CD4-positive, alpha-beta T cell treated with Interleukin-4 for 4 hours (primary cell): ENCODE results near the gene IARS2.
A peak's percentile ranks its signal among the peaks of the same experiment; 100 is the strongest.
"Not testable (repeated sequence)": the region's sequence is repeated elsewhere in the genome, so short reads cannot be mapped to it uniquely, and the experiment has no call there.

Experiments used
- DNase-seq: peaks from one replicate; pipeline ENCODE4 v3.0.0-alpha.2; 2020

The IARS2 gene

DNA sequence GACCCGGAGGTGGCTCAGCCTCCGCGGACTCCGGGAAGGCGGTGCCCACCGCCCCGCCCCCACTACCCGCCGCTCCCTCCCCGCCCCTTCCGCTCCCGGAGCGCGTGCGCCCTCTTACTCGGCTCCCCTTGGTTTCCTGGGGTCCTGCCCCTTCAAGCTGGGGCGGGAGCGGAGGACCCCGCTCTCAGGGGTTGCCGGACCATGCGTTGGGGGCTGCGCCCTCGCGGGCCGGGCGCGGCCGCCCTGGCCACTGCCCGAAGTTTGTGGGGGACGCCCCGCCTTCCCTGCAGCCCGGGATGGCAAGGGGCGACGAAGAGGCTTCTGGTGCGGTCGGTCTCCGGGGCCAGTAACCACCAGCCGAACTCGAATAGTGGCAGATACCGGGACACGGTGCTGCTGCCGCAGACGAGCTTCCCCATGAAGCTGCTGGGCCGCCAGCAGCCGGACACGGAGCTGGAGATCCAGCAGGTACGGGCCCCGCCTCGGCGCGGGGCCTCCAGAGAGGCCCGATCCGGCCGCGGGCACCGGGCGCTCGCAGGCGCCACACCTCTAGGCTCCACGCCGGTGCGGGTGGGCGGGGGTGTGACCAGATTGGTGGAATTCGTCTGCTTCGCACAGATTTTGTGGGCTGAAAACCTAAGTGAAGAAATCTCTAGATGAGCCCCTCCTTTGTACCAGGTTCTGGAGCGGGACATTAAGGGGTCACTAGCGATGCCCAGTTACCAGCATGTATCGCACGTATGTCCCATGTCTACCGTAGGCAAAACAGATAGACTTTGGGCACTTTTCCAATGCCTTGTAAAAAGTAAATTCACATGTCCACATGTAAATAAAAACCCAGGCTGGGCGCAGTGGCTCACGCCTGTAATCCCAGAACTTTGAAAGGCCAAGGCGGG is at the start of gene IARS2:
Gene IARS2 (plus strand): TSS at position 117 of the 896 bp plus-strand sequence. CDS start 85 bp downstream, at position 202.
- DNase-seq = peak; percentile 91

DNA sequence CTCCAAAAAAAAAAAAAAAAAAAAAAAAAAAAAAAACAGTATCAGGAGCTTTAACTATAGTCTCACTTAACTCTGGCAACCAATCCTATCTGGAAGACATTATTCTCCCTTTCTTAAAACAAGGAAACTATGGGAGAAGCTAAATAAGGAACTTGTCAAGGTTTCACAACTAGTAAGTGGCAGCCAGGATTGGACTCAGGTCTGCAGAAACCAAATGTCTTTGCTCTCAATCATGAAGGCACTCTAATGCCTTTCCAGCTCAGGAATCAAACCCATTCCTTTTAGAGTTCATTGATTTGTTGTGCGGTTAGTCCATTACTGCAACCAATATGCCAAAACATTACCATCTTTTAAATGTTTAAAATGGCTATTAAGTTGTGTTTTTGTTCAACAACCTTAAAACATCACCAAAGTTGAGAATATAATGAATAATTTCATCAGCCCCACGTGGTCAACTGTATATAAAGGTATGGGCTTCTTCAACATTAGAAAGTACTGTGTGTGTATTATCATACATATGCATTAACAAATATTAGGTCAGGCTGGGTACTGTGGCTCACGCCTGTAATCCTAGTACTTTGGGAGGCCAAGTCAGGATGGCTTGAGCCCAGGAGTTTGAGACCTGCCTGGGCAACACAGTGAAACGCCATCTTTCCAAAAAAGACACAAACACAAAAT is 49.1 kb upstream of the IARS2 start:
- no peak for DNase-seq

DNA sequence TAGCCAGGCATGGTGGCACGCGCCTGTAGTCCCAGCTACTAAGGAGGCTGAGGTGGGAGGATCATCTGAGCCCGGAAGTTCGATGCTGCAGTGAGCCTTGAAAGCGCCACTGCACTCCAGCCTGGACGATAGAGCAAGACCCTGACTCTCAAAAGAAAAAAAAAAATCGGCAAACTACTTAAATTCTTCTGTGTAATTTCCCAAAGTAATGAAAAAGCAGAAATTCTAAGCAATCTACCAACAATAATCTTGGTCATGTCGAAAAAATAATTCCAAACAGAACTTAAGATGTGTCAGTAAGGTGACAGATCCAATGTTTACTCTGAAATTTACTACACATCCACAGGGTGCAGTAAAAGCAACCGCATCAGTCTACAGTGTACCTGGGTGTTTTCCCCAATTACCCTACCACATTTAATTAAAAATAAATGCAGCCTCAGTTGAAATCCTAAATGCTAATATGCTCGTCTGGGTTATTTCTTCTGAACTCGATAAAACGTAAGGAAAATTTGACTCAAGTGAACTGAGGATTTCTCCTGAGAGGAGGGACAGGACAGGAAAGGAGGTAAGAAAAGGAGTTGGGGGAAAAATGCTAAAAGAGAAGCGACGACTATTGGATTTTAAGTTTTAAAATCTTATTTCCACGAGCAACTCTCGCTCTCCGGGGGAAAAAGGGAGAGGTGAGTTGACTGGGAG is 48.4 kb upstream of the IARS2 start:
- DNase-seq = peak; percentile 29

DNA sequence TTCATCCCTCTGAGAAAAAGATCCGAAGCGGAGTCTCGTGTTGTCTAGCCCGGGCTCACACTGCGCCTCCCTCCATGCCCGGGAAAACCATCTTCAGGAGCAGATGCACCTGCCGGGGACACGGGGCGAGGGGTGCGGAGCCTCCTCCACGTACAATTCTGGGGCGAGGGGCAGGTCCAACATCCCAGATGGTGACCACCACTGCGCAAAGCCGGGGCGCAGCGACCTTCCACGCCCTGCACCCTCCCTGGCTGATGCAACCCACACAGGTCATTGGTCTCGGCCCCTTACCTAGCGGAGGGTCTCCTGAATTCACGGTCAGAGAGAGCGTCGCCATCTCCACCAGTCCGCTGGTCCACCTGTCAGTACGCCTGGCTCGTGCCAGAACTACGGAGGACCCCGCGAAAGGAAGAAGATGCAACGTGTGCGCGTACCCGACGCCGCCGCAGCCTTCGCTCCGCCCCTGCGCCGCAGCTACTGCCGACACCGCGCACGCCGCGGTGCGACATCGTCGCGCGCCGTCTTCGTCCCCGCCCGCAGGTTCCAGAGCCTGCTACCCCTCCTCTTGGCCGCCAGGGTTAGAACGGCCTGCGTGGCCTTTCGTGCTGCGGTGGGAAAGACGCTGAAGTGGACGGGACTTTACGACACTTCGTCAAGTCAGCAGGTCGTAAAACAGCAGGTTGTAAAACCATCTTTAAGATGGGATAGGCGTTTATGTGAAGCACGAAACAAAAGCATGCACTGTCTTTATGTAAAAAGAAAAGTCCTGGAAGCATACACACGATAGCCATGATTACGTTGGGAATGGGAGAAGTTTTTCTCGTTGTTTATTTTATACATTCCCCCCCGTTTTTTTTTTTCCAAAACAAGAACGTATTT is 47.6 kb upstream of the IARS2 start, which contains the start of gene EPRS1:
Gene EPRS1 (minus strand): TSS at position 454 of the 879 bp plus-strand sequence. CDS start 117 bp downstream, at position 337.
- DNase-seq = peak; percentile 98

DNA sequence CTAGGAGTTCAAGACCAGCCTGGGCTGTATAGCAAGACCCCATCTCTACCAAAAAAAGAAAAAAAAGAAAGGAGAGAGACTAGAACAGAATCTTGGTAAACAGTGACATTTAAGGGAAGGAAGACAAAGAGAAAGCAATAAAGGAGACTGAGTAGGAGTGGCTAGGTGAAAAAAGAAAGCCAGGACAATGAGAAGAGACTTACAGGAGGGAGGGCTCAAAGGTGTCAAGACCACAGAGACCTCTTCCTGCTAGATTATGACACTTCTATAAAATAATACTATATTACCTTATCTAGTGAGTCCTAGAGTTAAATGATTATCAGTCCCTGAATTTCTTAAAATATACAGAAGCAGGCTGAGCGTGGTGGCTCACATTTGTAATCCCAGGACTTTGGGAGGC is 37.6 kb upstream of the IARS2 start:
- DNase-seq = peak; percentile 35

DNA sequence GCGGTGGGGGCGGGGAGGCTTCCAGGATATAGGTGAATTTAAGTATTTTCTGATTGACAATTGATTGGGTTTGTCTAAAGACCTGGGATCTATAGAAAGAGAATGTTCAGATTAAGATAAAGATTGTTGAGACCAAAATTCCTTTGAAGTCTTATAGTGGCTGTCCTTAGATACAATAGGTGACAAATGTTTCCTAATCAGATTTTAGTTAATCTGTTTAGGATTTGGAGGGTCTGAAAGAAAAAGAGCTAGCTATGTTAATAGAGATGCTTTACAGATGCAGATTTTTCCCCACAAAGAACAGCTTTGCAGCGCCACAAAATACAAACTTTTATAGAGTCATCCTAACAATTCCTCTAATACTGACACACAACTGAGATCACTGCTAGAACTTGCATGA is 33.1 kb upstream of the IARS2 start:
- DNase-seq = no peak

DNA sequence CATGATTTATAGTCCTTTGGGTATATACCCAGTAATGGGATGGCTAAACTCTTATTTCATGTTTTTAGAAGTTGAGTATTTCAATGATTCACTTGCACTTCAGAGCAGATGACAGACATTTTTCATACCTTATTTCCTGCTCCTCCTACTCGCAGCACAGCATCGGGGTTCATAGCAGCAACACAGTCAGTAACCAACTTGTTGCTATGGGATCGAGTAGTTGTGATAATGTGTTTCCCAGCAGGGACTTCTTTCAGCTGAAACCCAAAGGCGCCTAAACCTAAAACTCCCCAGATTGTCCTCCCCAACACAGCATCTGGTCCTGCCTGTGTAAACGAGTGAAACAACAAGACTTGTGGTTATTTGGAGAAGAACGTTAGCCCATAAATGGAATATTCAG is 31.3 kb upstream of the IARS2 start:
- no peak for DNase-seq

DNA sequence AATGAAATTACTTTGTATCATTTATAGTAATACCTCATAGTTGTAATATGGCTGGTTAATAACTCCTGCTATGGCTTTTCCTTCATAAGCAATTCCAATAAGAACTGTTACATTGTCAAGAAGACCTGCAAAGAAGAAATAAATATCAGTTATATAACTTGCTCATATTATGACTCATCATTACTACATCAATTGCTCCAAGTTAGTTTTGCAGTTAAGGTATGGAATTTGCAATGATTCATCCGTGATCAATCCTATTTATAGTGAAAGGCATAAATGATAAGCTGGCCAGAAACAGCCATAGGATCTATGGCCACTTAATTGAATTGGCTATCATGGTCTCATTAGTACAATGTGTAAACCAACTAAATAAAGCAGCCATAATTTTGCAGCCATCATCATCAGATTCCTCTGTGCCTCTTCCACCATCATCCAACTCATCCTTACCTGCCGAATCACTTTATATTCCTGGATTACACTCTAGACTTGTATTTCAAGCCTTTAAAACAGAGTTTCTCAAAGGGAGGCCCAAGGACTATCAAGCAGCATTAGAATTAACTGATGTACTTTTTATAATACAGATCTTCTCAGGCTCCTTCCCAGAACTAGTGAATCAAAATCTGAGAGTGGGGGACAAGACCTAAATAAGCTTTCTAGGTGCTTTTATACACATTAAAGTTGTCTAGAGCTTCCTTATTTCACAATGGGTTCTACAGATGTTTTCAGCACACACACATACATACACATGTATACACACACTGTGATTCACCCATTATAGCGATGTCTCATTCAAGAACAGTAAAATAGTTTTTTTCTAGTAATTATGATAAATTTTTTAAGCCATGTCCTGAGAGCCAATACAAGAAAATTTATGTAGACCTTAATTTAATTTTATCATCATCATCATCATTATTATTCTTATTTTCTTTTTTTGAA is 26.4 kb upstream of the IARS2 start:
- DNase-seq = no peak

DNA sequence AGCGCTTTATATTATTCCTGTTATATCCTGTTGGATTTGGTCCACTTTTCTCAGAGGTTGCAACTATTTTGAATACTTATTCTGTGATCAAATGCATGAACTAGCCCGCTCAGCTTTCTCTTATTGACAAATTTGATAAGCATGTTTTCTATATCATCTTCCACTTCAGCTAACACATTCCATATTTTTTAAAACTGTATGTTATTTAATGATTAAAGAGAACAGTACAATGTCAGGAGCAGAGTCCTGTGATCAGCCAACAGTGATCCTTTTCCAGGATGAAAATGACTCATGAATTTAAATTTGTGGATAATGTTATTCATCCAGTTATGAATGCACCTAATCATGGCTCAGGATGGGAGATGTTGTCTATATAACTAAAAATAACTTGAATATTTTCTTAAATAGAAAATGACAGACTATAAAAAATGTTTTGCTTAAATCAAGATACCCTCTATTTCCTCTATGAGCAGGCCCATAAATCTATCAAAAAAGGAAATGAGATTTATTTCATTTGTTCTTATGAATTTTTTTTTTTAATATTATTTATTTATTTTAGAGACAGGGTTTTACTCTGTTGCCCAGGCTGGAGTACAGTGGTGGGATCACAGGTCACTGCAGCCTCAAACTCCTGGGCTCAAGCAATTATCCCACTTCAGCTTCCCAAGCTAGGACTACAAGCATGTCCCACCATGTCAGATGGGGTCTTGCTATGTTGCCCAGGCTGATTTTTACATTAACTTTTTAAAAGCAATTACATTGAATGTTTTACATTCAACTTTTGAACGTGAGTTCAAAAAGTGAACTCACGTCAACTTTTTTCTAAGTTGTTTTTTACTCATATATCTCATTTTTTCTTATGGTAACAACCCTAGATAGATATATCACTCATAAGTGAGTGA is 16.8 kb upstream of the IARS2 start:
- no peak for DNase-seq

DNA sequence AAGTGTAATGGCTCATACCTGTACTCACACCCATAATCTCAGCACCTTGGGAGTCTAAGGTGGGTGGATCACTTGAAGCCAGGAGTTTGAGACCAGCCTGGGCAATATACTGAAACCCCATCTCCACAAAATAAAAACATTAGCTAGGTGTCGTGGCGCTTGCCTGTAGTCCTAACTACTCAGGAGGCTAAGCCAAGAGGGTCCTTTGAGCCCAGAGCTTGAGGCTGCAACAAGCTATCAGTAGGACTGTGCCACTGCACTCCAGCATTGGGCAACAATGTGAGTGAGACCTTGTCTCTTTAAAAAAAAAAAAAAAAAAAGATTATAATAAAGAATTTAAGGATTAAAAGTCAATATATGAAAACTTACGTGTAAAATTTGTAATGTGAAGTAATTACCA is 16.0 kb upstream of the IARS2 start:
- DNase-seq = no peak

DNA sequence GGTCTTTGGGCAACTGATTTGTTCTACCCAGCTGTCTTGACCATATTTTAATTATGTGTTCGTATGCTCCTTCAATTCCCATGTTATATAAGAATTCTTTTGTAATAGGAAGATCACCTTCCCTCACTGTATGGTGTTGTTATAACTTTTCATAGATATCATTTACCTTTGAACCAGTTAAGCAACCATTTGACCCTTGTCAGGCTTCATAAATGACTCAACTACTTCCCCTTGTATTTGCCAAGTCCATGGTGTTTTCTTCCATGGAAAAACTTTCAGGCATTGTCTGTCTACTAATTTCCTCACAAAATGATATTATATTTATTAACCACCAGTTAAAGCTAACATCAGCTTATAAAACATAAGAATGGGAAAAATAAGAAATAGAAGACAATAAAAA is 9.5 kb upstream of the IARS2 start:
- DNase-seq = no peak

DNA sequence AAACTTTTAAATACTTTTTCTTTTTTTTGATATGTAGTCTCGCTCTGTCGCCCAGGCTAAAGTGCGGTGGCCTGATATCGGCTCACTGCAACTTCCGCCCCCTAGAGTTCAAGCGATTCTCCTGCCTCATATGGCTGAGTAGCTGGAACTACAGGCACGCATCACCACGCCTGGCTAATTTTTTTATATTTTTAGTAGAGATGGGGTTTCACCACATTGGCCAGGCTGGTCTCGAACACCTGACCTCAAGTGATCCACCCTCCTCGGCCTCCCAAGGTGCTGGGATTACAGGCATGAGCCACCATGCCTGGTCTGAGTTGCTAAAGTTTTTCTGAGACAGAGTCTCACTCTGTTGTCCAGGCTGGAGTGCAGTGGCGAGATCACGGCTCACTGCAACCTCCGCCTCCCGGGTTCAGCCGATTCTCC is 7.7 kb upstream of the IARS2 start:
- not testable (repeated sequence) for DNase-seq

DNA sequence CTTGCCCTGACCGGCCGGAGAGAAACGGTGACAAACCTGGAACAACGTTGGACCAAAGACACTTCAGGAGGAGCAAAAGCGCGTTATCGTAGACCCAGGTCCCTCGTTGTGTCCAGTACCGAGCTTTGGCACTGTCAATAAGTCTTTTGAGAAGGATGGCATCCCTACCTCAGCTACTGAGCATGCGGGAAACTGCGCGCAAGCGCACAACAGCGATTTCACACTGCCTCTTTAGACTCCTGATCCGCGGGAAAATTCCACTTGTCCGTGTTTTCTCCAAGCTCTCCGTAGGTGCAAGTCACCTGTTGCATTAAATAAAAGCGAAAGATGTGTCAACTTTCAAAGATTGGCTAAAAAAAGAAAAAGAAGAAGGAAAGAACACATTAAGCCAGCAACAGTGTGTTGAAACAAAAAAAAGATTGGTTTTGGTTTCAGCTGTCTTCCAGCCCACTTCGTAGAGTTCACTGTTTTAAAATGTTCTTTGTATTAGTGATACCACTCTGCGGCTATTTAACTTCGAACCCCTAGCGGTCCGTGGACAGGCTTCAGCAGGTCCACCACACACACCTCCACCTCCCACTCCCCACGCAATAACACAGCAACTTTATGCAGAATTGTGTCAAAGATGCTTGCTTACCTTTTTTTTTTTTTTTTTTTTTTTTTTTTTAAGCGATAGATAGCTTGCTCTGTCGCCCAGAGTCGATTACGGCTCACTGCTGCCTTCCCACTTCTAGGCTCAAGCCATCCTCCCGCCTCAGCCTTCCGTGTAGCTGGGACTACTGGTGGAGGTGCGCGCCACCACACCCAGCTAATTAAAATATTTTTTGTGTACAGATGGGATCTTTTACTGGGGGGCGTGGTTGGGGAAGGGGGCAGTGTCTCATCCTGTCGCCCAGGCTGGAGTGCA is 4.0 kb upstream of the IARS2 start, which contains the start of gene BPNT1:
Gene BPNT1 (minus strand): TSS at position 139 of the 907 bp plus-strand sequence. CDS start 9,942 bp downstream, outside the sequence.
- DNase-seq = peak; percentile 99

DNA sequence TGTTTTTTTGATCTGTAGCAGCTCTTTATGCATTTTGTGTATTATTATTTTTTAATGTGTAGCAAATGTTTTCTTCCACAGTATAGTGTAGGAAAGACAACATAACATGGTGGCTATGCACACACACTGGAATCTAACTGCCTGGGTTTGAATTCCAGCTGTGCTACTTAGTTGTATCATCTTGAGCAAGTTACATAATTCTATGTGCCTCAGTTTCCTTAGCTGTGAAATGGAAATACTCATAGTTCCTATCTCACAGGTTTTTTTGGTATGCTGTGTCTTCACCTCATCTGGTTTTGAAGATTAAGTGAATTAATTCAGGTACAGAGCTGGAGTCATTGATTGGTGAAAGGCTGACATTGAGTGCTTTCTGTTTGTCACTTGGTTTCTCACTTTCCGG is 1.2 kb upstream of the IARS2 start:
- DNase-seq = no peak

DNA sequence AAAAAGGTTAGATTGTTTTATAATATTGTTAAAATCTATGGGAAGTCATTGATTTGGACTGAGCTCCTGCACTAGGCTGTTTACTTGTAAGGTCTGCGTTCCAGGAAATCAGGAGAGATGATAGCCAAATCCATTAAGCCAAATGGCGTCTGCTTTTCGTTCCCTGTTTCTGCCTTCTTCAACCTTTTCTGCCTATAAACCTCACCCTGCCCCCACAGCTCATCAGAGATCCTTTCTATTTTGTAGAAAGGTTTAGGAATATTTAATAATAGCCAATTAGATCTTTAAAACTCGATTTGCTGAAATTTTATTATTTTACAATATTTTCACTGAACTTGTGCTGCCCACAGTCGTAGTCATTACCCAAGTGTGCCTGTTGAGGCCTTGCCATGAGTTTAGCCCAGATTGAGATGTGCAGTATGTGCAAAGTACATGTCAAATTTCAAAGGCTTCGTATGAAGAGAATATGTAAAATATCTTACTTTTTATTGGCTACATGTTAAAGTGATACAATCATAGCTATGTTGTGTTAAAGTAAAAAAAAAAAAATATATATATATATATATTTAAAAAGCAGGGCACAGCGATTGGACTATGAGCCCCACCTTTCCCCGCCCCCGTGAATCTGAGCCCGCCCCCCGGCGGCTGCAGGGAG is 444 bp upstream of the IARS2 start:
- DNase-seq = no peak

DNA sequence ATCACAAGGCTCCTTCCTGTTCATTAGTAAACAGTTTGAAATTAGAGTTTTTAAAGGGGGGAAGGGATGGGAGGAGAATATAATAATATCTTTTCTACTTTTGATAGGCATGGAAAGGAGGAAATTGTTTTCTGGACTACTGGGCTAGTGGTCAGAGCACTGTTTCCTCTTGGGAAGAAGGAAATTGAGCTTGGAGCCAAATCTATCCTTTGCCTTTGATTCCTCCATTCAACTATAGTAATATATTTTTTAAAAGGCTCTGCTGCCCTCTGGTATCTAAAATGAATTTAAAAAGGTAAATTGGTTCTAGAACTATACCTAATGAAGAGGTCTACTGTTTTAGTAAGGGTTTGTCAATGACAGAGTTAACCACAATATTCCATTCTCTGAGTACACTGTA is 5.9 kb downstream of the IARS2 start:
- DNase-seq = no peak

DNA sequence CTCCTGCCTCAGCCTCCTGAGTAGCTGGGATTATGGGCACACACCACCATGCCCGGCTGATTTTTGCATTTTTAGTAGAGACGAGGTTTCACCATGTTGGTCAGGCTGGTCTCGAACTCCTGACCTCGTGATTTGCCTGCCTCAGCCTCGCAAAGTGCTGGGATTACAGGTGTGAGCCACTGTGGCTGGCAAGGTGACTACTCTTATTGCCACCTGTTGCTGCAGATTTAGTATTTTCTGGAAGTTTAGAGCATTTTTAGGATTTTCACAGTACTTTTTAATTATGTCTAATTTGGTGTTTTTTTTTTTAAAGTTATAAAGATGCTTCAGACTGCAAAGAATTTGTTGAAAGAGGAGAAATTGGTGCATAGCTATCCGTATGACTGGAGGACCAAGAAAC is 16.5 kb downstream of the IARS2 start:
- DNase-seq = not testable (repeated sequence)

DNA sequence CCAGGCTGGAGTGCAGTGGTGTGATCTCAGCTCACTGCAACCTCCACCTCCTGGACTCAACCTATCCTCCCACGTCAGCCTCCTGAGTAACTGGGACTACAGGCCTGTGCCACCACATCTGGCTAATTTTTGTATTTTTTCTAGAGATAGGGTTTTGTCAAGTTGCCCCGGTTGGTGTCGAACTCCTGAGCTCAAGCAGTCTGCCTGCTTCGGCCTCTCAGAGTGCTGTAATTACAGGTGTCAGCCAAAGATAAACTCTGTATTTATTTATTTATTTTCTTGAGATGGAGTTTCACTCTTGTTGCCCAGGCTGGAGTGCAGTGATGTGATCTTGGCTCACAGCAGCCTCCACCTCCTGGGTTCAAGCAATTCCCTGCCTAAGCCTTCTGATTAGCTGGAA is 18.7 kb downstream of the IARS2 start:
- DNase-seq = not testable (repeated sequence)
